H9 (cell line): Measurements from ENCODE around the gene OR10J4. TPM values are rescaled to one million over a fixed set of nuclear protein-coding genes. Genes with fewer than 3 reads are reported as not detected.

ENCODE experiments used
- DNase-seq: peaks from one replicate; pipeline ENCODE4 v3.0.0-alpha.2; 2017
- H2AFZ ChIP-seq: one replicate; pipeline ENCODE4 v1.6.1; 2013; ENCODE audit warnings: mild to moderate bottlenecking, low read length, control low read depth, moderate library complexity
- H2AK5ac ChIP-seq: 2 replicates; pipeline ENCODE4 v1.6.1; 2013; ENCODE audit warnings: low read length, control low read depth, mixed read lengths; ENCODE audit not compliant: insufficient read length
- H2BK120ac ChIP-seq: one replicate; pipeline ENCODE4 v1.6.1; 2013; ENCODE audit warnings: low read depth, mild to moderate bottlenecking, low read length, control low read depth, inconsistent platforms; ENCODE audit not compliant: poor library complexity, severe bottlenecking
- H2BK12ac ChIP-seq: 2 replicates; pipeline ENCODE4 v1.6.1; 2013; ENCODE audit warnings: low read length, control low read depth, mixed read lengths, low read depth; ENCODE audit not compliant: insufficient read length
- H2BK15ac ChIP-seq: 2 replicates; pipeline ENCODE4 v1.6.1; 2013; ENCODE audit warnings: low read depth, low read length, control low read depth
- H2BK20ac ChIP-seq: one replicate; pipeline ENCODE4 v1.6.1; 2013; ENCODE audit warnings: low read depth, mild to moderate bottlenecking, low read length, control low read depth, inconsistent platforms; ENCODE audit not compliant: poor library complexity, severe bottlenecking
- H2BK5ac ChIP-seq: 2 replicates; pipeline ENCODE4 v1.6.1; 2013; ENCODE audit warnings: low read length, control low read depth, mixed read lengths; ENCODE audit not compliant: insufficient read length
- H3K14ac ChIP-seq: 2 replicates; pipeline ENCODE4 v1.6.1; 2013; ENCODE audit warnings: low read length, control low read depth; ENCODE audit not compliant: insufficient read depth
- H3K18ac ChIP-seq: 2 replicates; pipeline ENCODE4 v1.6.1; 2013; ENCODE audit warnings: low read depth, mild to moderate bottlenecking, mixed read lengths, low read length, control low read depth; ENCODE audit not compliant: insufficient read length
- H3K23ac ChIP-seq: 2 replicates; pipeline ENCODE4 v1.6.1; 2013; ENCODE audit warnings: low read length, control low read depth, mixed read lengths, low read depth; ENCODE audit not compliant: insufficient read length
- H3K23me2 ChIP-seq: 2 replicates; pipeline ENCODE4 v1.6.1; 2013; ENCODE audit warnings: low read depth, mild to moderate bottlenecking, mixed read lengths, low read length, control low read depth; ENCODE audit not compliant: insufficient read length, poor library complexity, severe bottlenecking
- H3K27ac ChIP-seq: 2 replicates; pipeline ENCODE4 v1.5.1; 2013; ENCODE audit warnings: low read length, control low read depth, mixed read lengths, low read depth; ENCODE audit not compliant: insufficient read length
- H3K27me3 ChIP-seq: 2 replicates; pipeline ENCODE4 v1.6.1; 2013; ENCODE audit warnings: low read length, control low read depth, inconsistent platforms; ENCODE audit not compliant: insufficient read depth
- H3K4ac ChIP-seq: 2 replicates; pipeline ENCODE4 v1.6.1; 2013; ENCODE audit warnings: low read depth, mild to moderate bottlenecking, control low read depth, inconsistent platforms, low read length, moderate library complexity
- H3K4me1 ChIP-seq: 2 replicates; pipeline ENCODE4 v1.6.1; 2013; ENCODE audit warnings: low read length, control low read depth, inconsistent platforms; ENCODE audit not compliant: insufficient read depth
- H3K4me2 ChIP-seq: 2 replicates; pipeline ENCODE4 v1.6.1; 2013; ENCODE audit warnings: low read length, control low read depth, mixed read lengths; ENCODE audit not compliant: insufficient read length, insufficient read depth
- H3K56ac ChIP-seq: 2 replicates; pipeline ENCODE4 v1.6.1; 2013; ENCODE audit warnings: low read depth, mild to moderate bottlenecking, mixed read lengths, low read length, control low read depth; ENCODE audit not compliant: insufficient read length
- H3K79me1 ChIP-seq: 2 replicates; pipeline ENCODE4 v1.6.1; 2013; ENCODE audit warnings: low read depth, mild to moderate bottlenecking, moderate library complexity, low read length, control low read depth, inconsistent platforms; ENCODE audit not compliant: insufficient read depth, poor library complexity, severe bottlenecking
- H3K79me2 ChIP-seq: 2 replicates; pipeline ENCODE4 v1.6.1; 2013; ENCODE audit warnings: low read length, control low read depth, inconsistent platforms; ENCODE audit not compliant: insufficient read depth
- H3K9ac ChIP-seq: 2 replicates; pipeline ENCODE4 v1.6.1; 2013; ENCODE audit warnings: low read length, control low read depth, mixed read lengths; ENCODE audit not compliant: insufficient read length; ENCODE audit errors: extremely low read depth
- H3K9me3 ChIP-seq: one replicate; pipeline ENCODE4 v1.6.1; 2013; ENCODE audit warnings: low read depth, low read length, inconsistent platforms; ENCODE audit not compliant: control insufficient read depth
- H3T11ph ChIP-seq: one replicate; pipeline ENCODE4 v1.6.1; 2013; ENCODE audit warnings: mild to moderate bottlenecking, low read length, control low read depth, inconsistent platforms
- H4K20me1 ChIP-seq: one replicate; pipeline ENCODE4 v1.6.1; 2013; ENCODE audit not compliant: control insufficient read depth, insufficient read length, insufficient read depth
- H4K5ac ChIP-seq: 2 replicates; pipeline ENCODE4 v1.6.1; 2013; ENCODE audit warnings: low read depth, mild to moderate bottlenecking, mixed read lengths, low read length, control low read depth; ENCODE audit not compliant: insufficient read length
- H4K8ac ChIP-seq: replicated peaks from 2 replicates; pipeline ENCODE4 v1.6.1; 2013; ENCODE audit warnings: low read length, control low read depth, mixed read lengths, low read depth; ENCODE audit not compliant: insufficient read length
- H4K91ac ChIP-seq: 2 replicates; pipeline ENCODE4 v1.6.1; 2013; ENCODE audit warnings: low read depth, mild to moderate bottlenecking, moderate library complexity, mixed read lengths, low read length, control low read depth; ENCODE audit not compliant: insufficient read length
- H3K27ac Mint-ChIP-seq, 3 experiments: 2 replicates in 2 of 3; 3 replicates in 1 of 3; pipeline ENCODE4 v1.8.0; 2020 to 2021; ENCODE audit warnings: mixed read lengths in 3 of 3, mild to moderate bottlenecking in 1 of 3, moderate library complexity in 1 of 3
- H3K27me3 Mint-ChIP-seq: 2 replicates; pipeline ENCODE4 v1.8.0; 2021; ENCODE audit warnings: low read depth, mild to moderate bottlenecking, moderate library complexity, mixed read lengths
- H3K36me3 Mint-ChIP-seq, 3 experiments: 2 replicates in 2 of 3; 3 replicates in 1 of 3; pipeline ENCODE4 v1.8.0; 2020 to 2021; ENCODE audit warnings: low read depth in 3 of 3, mixed read lengths in 3 of 3; ENCODE audit not compliant: insufficient read depth in 1 of 3
- H3K4me1 Mint-ChIP-seq, 2 experiments: 2 replicates each; pipeline ENCODE4 v1.8.0; 2020; ENCODE audit warnings: mixed read lengths in 2 of 2
- H3K4me3 Mint-ChIP-seq, 2 experiments: 2 replicates in 1 of 2; 3 replicates in 1 of 2; pipeline ENCODE4 v1.8.0; 2020 to 2021; ENCODE audit warnings: mild to moderate bottlenecking in 2 of 2, mixed read lengths in 2 of 2, moderate library complexity in 1 of 2
- H3K9me3 Mint-ChIP-seq, 2 experiments: 2 replicates in 1 of 2; 3 replicates in 1 of 2; pipeline ENCODE4 v1.8.0; 2020; ENCODE audit warnings: mild to moderate bottlenecking in 2 of 2, mixed read lengths in 2 of 2, moderate library complexity in 1 of 2
- WGBS: extraction: QIAGEN DNeasy Blood & Tissue Kit; methylation state at CpG from one replicate; pipeline ENCODE4 v1.1.7; 2013; ENCODE audit warnings: missing lambda C conversion rate, low lambda C conversion rate, mixed read lengths; ENCODE audit not compliant: insufficient read length; ENCODE audit errors: extremely low coverage; 5-methylcytosine and 5-hydroxymethylcytosine counted together
- total RNA-seq: library from RNA; stranded (reverse); gene quantifications from 2 replicates; pipeline ENCODE4 v1.2.1, GENCODE V29; 2021
- TF ChIP-seq, protein P1 (sequence below): fragments of 200-600 bp; sonication (generic); conservative IDR thresholded peaks from 3 replicates; pipeline ENCODE4 v1.8.0; 2021; ENCODE audit warnings: antibody characterized with exemption, mild to moderate bottlenecking

Gene OR10J4
- total RNA-seq, 1 experiment from 2014 or later, result not detected

DNA sequence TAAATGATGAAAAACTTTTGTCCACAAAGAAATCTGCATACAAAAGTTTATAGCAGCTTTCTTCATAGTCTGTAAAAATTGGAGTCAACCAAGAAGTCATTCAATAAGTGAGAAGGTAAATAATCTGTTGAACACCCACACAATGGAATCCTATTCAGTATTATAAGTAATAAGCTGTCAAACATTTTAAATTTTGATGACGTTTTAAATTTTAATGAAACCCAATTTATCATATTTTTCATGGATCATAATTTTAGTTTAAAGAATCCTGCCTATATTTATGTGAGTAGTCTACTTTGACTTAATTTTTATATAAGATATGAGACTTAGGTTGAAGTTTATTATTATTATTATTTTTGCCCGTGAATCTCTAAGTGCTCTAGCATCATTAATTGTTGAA lies 27.5 kb downstream of the OR10J4 start:
- no peak overlapping the region for H4K91ac ChIP-seq
- H3K23ac ChIP-seq, result no peak overlapping the region
- H3K9me3 ChIP-seq, result peaks cover 4% of the 10 kb centered on the region
- H3K79me1 ChIP-seq, result no peaks in the 10 kb centered on the region
- no peak overlapping the region for H3T11ph ChIP-seq
- H4K20me1 ChIP-seq, result no peaks in the 10 kb centered on the region
- H3K79me2 ChIP-seq, result no peaks in the 10 kb centered on the region
- H3K36me3 Mint-ChIP-seq, result peaks cover 0 to 12% (median 5%) of the 10 kb centered on the region in 3 experiments; a peak in 4 of 7 replicates
- no peak for DNase-seq
- H3K23me2 ChIP-seq, result no peaks in the 10 kb centered on the region
- TF ChIP-seq, protein P1, sequence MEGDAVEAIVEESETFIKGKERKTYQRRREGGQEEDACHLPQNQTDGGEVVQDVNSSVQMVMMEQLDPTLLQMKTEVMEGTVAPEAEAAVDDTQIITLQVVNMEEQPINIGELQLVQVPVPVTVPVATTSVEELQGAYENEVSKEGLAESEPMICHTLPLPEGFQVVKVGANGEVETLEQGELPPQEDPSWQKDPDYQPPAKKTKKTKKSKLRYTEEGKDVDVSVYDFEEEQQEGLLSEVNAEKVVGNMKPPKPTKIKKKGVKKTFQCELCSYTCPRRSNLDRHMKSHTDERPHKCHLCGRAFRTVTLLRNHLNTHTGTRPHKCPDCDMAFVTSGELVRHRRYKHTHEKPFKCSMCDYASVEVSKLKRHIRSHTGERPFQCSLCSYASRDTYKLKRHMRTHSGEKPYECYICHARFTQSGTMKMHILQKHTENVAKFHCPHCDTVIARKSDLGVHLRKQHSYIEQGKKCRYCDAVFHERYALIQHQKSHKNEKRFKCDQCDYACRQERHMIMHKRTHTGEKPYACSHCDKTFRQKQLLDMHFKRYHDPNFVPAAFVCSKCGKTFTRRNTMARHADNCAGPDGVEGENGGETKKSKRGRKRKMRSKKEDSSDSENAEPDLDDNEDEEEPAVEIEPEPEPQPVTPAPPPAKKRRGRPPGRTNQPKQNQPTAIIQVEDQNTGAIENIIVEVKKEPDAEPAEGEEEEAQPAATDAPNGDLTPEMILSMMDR, result no peak
- no peak overlapping the region for H2BK12ac ChIP-seq
- no peak overlapping the region for H3K27ac ChIP-seq
- no peak overlapping the region for H2BK5ac ChIP-seq
- H3K9ac ChIP-seq, result no peak overlapping the region
- no peak overlapping the region for H2AFZ ChIP-seq
- no CpG with 5 or more reads among the region's 2 CpGs for WGBS
- no peaks in the 10 kb centered on the region for H3K27me3 Mint-ChIP-seq
- H3K4me3 Mint-ChIP-seq, result no peak overlapping the region
- no peak overlapping the region for H3K27ac Mint-ChIP-seq
- H3K56ac ChIP-seq, result no peak overlapping the region
- no peak overlapping the region for H2BK15ac ChIP-seq
- H2BK20ac ChIP-seq, result no peak overlapping the region
- H3K4me1 ChIP-seq, result no peaks in the 10 kb centered on the region
- H2AK5ac ChIP-seq, result no peak overlapping the region
- no peak overlapping the region for H4K8ac ChIP-seq
- H4K5ac ChIP-seq, result no peak overlapping the region
- no peak overlapping the region for H3K4ac ChIP-seq
- no peaks in the 10 kb centered on the region for H3K27me3 ChIP-seq
- no peaks in the 10 kb centered on the region for H3K4me1 Mint-ChIP-seq
- no peak overlapping the region for H2BK120ac ChIP-seq
- peaks cover 18 to 53% of the 10 kb centered on the region in 2 experiments for H3K9me3 Mint-ChIP-seq
- H3K4me2 ChIP-seq, result no peak overlapping the region
- H3K14ac ChIP-seq, result no peak overlapping the region
- H3K18ac ChIP-seq, result no peak overlapping the region
